Forelimb muscle (tissue), 1 donor: Measurements from ENCODE around the gene ANKRD22. TPM values are rescaled to one million over a fixed set of nuclear protein-coding genes. Genes with fewer than 3 reads are reported as not detected.
A peak's percentile ranks its signal among the peaks of the same experiment; 100 is the strongest.
"Not testable (repeated sequence)": the region's sequence is repeated elsewhere in the genome, so short reads cannot be mapped to it uniquely, and the experiment has no call there.

Experiments
- DNase-seq: peaks from one replicate; pipeline ENCODE4 v3.0.0-alpha.2; 2013; ENCODE audit warnings: low read depth
- polyA plus RNA-seq: library from polyadenylated mRNA; unstranded; fragments of 120-200 nt; gene quantifications from one replicate; pipeline ENCODE4 v1.2.1, GENCODE V29; 2013; ENCODE audit not compliant: insufficient read length

ANKRD22 gene
- polyA plus RNA-seq, 1 donor: 0.11 TPM

- no peak for DNase-seq
Measured at GRCh38 chr10:88838766-88839350, 12.8 kb downstream of the ANKRD22 start.

GRCh38 chr10:88837632-88838031 lies 14.0 kb downstream of the ANKRD22 start:
- DNase-seq: not testable (repeated sequence)

- no peak for DNase-seq
Measured at GRCh38 chr10:88835910-88836221, 15.8 kb downstream of the ANKRD22 start.

- peak; percentile 73 for DNase-seq
Measured at GRCh38 chr10:88835096-88835909, 16.3 kb downstream of the ANKRD22 start.

GRCh38 chr10:88833723-88834122 lies 17.9 kb downstream of the ANKRD22 start:
- DNase-seq: no peak

- no peak for DNase-seq
Measured at GRCh38 chr10:88833156-88833555, 18.5 kb downstream of the ANKRD22 start.

GRCh38 chr10:88832376-88832775 lies 19.3 kb downstream of the ANKRD22 start:
- no peak for DNase-seq

- no peak for DNase-seq
Measured at GRCh38 chr10:88831709-88832108, 19.9 kb downstream of the ANKRD22 start.

- no peak for DNase-seq
Measured at GRCh38 chr10:88830643-88831268, 20.9 kb downstream of the ANKRD22 start.

- DNase-seq: no peak
Measured at GRCh38 chr10:88828310-88828709, 23.3 kb downstream of the ANKRD22 start.

GRCh38 chr10:88827671-88828070 lies 24.0 kb downstream of the ANKRD22 start:
- no peak for DNase-seq

- no peak for DNase-seq
Measured at GRCh38 chr10:88826388-88826787, 25.3 kb downstream of the ANKRD22 start.

- peak; percentile 66 for DNase-seq
Measured at GRCh38 chr10:88820748-88821401, 30.8 kb downstream of the ANKRD22 start.

- no peak for DNase-seq
Measured at GRCh38 chr10:88819290-88819689, 32.4 kb downstream of the ANKRD22 start.

GRCh38 chr10:88813200-88813599 lies 38.4 kb downstream of the ANKRD22 start:
- DNase-seq: no peak

GRCh38 chr10:88810196-88810961 lies 41.3 kb downstream of the ANKRD22 start:
- DNase-seq: no peak

- no peak for DNase-seq
Measured at GRCh38 chr10:88809621-88810020, 42.0 kb downstream of the ANKRD22 start.

- DNase-seq: no peak
Measured at GRCh38 chr10:88805924-88806323, 45.7 kb downstream of the ANKRD22 start.

- DNase-seq: no peak
Measured at GRCh38 chr10:88805361-88805760, 46.3 kb downstream of the ANKRD22 start.

GRCh38 chr10:88804083-88804812 lies 47.4 kb downstream of the ANKRD22 start:
- no peak for DNase-seq

GRCh38 chr10:88803641-88804040 lies 48.0 kb downstream of the ANKRD22 start:
- DNase-seq: no peak
